Middle frontal gyrus (tissue), 1 donor: ENCODE results near the gene PCDH20.
"Not testable (repeated sequence)": the region's sequence is repeated elsewhere in the genome, so short reads cannot be mapped to it uniquely, and the experiment has no call there.

Experiments
- DNase-seq: peaks from one replicate; pipeline ENCODE4 v3.0.0-alpha.2; 2015; ENCODE audit warnings: low spot score; ENCODE audit errors: extremely low spot score

Gene PCDH20, protein sequence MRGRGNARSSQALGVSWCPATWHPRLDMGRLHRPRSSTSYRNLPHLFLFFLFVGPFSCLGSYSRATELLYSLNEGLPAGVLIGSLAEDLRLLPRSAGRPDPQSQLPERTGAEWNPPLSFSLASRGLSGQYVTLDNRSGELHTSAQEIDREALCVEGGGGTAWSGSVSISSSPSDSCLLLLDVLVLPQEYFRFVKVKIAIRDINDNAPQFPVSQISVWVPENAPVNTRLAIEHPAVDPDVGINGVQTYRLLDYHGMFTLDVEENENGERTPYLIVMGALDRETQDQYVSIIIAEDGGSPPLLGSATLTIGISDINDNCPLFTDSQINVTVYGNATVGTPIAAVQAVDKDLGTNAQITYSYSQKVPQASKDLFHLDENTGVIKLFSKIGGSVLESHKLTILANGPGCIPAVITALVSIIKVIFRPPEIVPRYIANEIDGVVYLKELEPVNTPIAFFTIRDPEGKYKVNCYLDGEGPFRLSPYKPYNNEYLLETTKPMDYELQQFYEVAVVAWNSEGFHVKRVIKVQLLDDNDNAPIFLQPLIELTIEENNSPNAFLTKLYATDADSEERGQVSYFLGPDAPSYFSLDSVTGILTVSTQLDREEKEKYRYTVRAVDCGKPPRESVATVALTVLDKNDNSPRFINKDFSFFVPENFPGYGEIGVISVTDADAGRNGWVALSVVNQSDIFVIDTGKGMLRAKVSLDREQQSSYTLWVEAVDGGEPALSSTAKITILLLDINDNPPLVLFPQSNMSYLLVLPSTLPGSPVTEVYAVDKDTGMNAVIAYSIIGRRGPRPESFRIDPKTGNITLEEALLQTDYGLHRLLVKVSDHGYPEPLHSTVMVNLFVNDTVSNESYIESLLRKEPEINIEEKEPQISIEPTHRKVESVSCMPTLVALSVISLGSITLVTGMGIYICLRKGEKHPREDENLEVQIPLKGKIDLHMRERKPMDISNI

GRCh38 chr13:61415749-61416148, at the start of gene PCDH20:
Gene PCDH20 (minus strand): TSS chr13:61415849. CDS start chr13:61415158, 691 bp downstream.
- DNase-seq: no peak

GRCh38 chr13:61463024-61463423, 47.4 kb upstream of the PCDH20 start:
- no peak for DNase-seq

- no peak for DNase-seq
Observed at GRCh38 chr13:61453121-61453520, 37.5 kb upstream of the PCDH20 start.

DNA sequence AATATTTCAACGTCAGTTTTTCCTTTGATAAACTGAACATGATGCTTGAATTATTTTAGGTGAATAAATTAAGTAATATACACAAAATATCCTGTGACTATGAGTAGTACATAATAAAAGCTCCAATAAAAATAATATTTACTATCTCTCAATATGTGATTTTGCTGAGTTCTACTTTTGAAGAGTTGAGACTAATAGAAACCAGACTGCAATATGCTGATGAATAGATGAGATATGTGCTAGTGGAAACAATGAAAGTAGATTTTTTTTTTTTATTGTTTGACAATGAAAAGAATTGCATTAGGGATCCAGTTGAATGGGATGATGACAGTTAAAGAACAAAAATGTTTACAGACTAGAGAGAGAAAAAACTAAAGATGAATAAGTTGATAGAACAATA, 16.4 kb upstream of the PCDH20 start:
- DNase-seq: no peak

DNA sequence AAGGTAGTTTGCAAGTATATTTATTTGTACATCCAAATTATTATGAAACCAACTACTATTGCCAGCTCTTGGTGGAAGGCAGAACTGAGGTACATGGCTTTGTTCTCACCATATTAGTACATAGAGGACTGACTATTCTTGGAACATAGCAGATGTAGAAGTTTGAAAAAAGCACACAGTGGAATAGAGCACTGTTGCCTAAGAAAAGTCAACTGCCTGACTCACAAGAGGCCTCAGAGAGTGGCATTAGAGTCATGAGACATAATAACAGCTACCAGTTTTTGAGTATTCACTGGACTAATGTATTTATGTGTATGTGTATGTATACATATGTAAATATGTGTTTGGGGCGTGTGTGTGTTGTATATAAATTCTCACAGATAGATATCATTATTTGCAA, 8.3 kb upstream of the PCDH20 start:
- DNase-seq: no peak

DNA sequence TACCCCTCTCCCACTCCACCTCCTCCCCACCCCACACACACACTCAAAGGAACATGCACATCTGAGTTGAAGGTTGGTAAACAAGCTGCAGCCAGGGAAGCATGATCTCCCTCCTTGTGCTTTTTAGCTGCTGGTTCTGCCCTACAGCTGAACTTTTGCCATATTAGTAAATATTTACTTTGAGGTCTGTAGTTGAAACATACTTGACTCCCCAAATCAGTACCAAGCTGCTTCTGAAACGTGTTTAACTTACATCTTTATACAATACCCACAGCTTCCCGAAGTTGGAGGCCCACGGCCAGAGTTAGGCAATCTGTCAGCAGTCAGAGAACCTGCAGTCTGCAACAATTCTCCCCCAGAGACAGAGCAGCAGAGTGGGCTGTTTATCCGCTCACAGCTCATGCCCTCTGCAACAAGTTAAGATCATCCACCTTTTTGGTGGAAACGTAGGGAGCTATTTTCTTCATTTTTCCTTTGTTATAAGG, 1.5 kb upstream of the PCDH20 start:
- no peak for DNase-seq

GRCh38 chr13:61415058-61415721, 459 bp downstream of the PCDH20 start:
- DNase-seq: no peak

DNA sequence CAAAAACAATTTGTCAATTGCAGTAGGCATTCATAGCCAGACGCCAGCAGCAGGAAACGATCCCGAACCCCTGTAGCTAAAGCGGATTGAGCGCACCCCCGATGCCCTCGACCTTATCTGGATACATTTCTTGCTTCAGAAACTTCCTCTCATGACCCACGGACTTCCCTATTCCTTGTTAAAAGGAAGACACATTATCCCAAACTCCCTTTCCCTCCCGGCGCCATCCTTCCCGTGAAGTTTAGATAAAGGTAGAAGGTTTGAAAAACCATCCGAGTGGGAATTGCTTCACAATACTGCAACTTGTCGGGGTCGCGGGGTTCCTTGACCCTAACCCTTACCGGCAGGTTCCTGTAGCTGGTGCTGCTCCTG, 977 bp downstream of the PCDH20 start:
- no peak for DNase-seq

DNA sequence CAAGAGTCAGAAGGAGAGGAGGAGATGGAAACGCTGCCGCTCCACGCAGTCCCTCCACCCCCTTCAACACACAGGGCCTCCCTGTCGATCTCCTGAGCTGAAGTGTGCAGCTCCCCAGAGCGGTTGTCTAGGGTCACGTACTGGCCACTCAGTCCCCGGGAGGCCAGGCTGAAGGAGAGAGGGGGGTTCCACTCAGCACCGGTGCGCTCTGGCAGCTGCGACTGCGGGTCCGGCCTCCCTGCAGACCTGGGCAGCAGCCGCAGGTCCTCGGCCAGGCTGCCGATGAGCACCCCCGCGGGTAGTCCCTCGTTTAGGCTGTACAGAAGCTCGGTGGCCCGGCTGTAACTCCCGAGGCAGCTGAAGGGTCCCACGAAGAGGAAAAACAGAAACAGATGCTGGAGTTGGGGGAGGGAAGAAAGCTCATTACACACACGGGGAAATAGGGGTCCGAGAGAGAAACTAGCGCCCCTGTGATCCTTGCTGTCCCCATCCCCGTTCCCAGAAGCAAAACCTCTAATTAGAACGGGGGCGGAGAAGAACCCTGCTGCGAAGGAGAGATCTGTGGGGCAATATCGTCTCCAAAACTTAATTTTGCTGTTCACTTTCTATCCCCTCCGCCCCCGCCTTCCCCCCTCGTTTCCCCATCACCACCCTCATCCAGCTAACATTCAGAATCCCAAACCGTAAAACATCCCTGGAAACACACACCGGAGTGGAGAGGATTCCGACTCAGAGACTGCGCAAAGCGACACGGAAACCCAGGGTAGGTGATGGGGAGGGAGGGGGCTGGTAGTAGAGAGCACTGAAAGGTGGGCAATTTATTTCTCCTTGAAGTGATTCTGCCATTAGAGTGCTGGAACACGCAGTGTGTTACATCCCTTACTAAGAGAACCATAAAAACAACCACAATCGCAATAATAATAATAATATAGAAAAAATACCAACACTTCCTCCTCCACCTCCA, 1.8 kb downstream of the PCDH20 start:
- DNase-seq: no peak

GRCh38 chr13:61410669-61411297, 4.9 kb downstream of the PCDH20 start:
- no peak for DNase-seq

- no peak for DNase-seq
Observed at GRCh38 chr13:61410266-61410665, 5.4 kb downstream of the PCDH20 start.

- no peak for DNase-seq
Observed at GRCh38 chr13:61408571-61408970, 7.1 kb downstream of the PCDH20 start.

DNA sequence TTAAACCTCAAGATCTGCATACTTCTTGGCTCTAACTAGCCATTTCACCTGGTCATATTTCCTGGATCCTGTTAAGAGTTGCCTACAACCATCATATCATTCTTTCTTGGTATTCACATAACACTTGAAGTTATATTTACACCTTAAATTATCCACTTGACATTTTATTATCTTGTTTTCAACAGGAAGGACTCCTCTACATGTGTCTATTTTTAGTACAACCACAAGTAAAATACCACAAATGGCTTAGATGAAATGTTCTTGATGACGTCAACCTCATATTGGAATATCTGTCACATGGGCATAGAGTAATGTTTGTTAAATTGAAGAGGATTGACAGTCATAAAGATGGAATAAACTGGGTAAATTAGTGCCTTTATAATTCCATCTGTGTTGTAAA, 9.4 kb downstream of the PCDH20 start:
- DNase-seq: no peak

DNA sequence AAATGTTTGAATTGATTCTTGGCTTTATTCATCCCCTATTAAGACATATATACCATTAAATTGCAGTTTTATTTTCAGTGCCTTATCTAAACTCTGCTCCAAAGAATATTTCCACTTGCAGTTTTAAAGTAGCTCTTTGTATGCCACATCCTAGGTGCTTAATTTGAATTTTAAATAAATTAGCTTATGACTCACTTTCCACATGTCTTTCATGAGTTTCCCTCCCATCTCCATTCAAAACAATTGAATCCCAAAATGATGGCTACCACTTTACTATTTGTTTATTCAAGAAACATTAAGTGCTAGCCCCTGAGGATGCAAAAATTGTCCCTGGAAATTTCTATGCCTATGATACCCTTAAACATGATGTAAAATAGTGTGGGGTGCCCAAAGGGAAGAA, 19.5 kb downstream of the PCDH20 start:
- DNase-seq: no peak

- no peak for DNase-seq
Observed at GRCh38 chr13:61391426-61391825, 24.2 kb downstream of the PCDH20 start.

- DNase-seq: no peak
Observed at GRCh38 chr13:61387694-61388093, 28.0 kb downstream of the PCDH20 start.

GRCh38 chr13:61383111-61383510, 32.5 kb downstream of the PCDH20 start:
- DNase-seq: no peak

GRCh38 chr13:61370520-61370919, 45.1 kb downstream of the PCDH20 start:
- DNase-seq: no peak

DNA sequence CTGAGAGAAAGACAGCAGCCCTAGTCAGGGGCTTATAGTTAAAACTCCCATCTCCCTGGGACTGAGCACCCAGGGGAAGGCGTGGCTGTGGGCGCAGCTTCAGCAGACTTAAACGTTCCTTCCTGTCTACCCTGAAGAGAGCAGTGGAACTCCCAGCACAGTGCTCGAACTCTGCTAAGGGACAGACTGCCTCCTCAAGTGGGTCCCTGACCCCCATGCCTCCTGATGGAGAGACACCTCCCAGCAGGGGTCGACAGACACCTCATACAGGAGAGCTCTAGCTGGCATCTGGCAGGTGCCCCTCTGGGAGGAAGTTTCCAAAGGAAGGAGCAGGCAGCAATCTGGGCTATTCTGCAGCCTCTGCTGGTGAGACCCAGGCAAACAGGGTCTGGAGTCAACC, 51.0 kb downstream of the PCDH20 start:
- not testable (repeated sequence) for DNase-seq

GRCh38 chr13:61362522-61362921, 53.1 kb downstream of the PCDH20 start:
- DNase-seq: no peak
